IMR-90 (cell line): ENCODE results near the gene KCNQ2. TPM values are rescaled to one million over a fixed set of nuclear protein-coding genes. Genes with fewer than 3 reads are reported as not detected.

Experiments
- ATAC-seq: fragments of 200-7000 bp; cut with Tn5 transposase; 2 replicates; pipeline ENCODE4 v1.9.1; 2020; ENCODE audit warnings: low read depth, mild to moderate bottlenecking, moderate library complexity
- BruUV-seq: library from RNA; stranded (reverse); fragments of 400-500 nt; replicated peaks from 2 replicates; lab custom pipeline; 2021; lab: Mats Ljungman, UMichigan
- CTCF ChIA-PET: fragments of 300-600 bp; formaldehyde crosslinking; extraction: SDS; loops from one replicate; lab custom pipeline; 2021; ENCODE audit warnings: antibody characterized with exemption; lab: Yijun Ruan, JAX
- POLR2A ChIA-PET: fragments of 300-600 bp; sonication (Branson Sonifier 250); formaldehyde crosslinking; loops from one replicate; lab custom pipeline; 2022; ENCODE audit warnings: antibody characterized with exemption; ENCODE audit not compliant: unreplicated experiment; lab: Charles Lee
- DNase-seq: peaks from one replicate; pipeline ENCODE4 v3.0.0; 2013
- H2AFZ ChIP-seq: replicated peaks from 2 replicates; pipeline ENCODE3; 2013; ENCODE audit warnings: low read length, mild to moderate bottlenecking; ENCODE audit not compliant: poor library complexity
- H2AK5ac ChIP-seq: 2 replicates; pipeline ENCODE4 v1.6.1; 2013; ENCODE audit warnings: low read depth, low read length, inconsistent platforms
- H2AK9ac ChIP-seq: replicated peaks from 2 replicates; pipeline ENCODE3; 2013; ENCODE audit warnings: mild to moderate bottlenecking, low read depth, low read length, moderate library complexity; ENCODE audit not compliant: poor library complexity
- H2BK120ac ChIP-seq: 2 replicates; pipeline ENCODE4 v1.6.1; 2013; ENCODE audit warnings: low read depth, low read length, inconsistent platforms
- H2BK15ac ChIP-seq: 3 replicates; pipeline ENCODE4 v1.6.1; 2013; ENCODE audit warnings: low read depth, low read length, inconsistent platforms
- H2BK20ac ChIP-seq: 2 replicates; pipeline ENCODE4 v1.6.1; 2013; ENCODE audit warnings: low read depth, mild to moderate bottlenecking, inconsistent platforms, low read length, moderate library complexity
- H2BK5ac ChIP-seq: 2 replicates; pipeline ENCODE4 v1.6.1; 2013; ENCODE audit warnings: mild to moderate bottlenecking, low read depth, low read length, inconsistent platforms; ENCODE audit not compliant: poor library complexity, severe bottlenecking
- H3K14ac ChIP-seq: replicated peaks from 2 replicates; pipeline ENCODE4 v1.6.1; 2013; ENCODE audit warnings: low read depth, low read length, inconsistent platforms
- H3K18ac ChIP-seq: 2 replicates; pipeline ENCODE4 v1.6.1; 2013; ENCODE audit warnings: low read depth, low read length, control low read depth
- H3K23ac ChIP-seq: 2 replicates; pipeline ENCODE4 v1.6.1; 2013; ENCODE audit warnings: low read depth, low read length, inconsistent platforms
- H3K27ac ChIP-seq: 2 replicates; pipeline ENCODE4 v1.5.1; 2013; ENCODE audit warnings: mild to moderate bottlenecking, control low read depth, low read length; ENCODE audit not compliant: insufficient read depth
- H3K27me3 ChIP-seq: 2 replicates; pipeline ENCODE4 v1.6.1; 2013; ENCODE audit warnings: low read length; ENCODE audit not compliant: control insufficient read depth, insufficient read depth
- H3K36me3 ChIP-seq: 2 replicates; pipeline ENCODE4 v1.6.1; 2013; ENCODE audit warnings: low read length, mixed read lengths; ENCODE audit not compliant: control insufficient read depth, insufficient read depth
- H3K4ac ChIP-seq: 2 replicates; pipeline ENCODE4 v1.6.1; 2013; ENCODE audit warnings: low read depth, low read length, inconsistent platforms
- H3K4me1 ChIP-seq: 2 replicates; pipeline ENCODE4 v1.6.1; 2013; ENCODE audit warnings: low read length, mixed read lengths; ENCODE audit not compliant: control insufficient read depth, insufficient read depth
- H3K4me2 ChIP-seq: 2 replicates; pipeline ENCODE4 v1.6.1; 2013; ENCODE audit warnings: low read depth, mild to moderate bottlenecking, control low read depth, low read length, moderate library complexity
- H3K4me3 ChIP-seq: 2 replicates; pipeline ENCODE4 v1.5.1; 2013; ENCODE audit warnings: low read depth, mild to moderate bottlenecking, control low read depth, low read length, moderate library complexity; ENCODE audit not compliant: insufficient read depth
- H3K56ac ChIP-seq: 2 replicates; pipeline ENCODE4 v1.6.1; 2013; ENCODE audit warnings: low read length, inconsistent platforms; ENCODE audit not compliant: insufficient read depth; ENCODE audit errors: extremely low read depth
- H3K79me1 ChIP-seq, 2 experiments: 2 replicates each; pipeline ENCODE4 v1.6.1; 2013; ENCODE audit warnings: low read length in 2 of 2, inconsistent platforms in 1 of 2, low read depth in 1 of 2
- H3K9ac ChIP-seq: 2 replicates; pipeline ENCODE4 v1.6.1; 2013; ENCODE audit warnings: low read depth, low read length, control low read depth
- H3K9me1 ChIP-seq: 2 replicates; pipeline ENCODE4 v1.6.1; 2013; ENCODE audit warnings: low read length, inconsistent platforms; ENCODE audit not compliant: insufficient read depth
- H3K9me3 ChIP-seq: 2 replicates; pipeline ENCODE4 v1.6.1; 2013; ENCODE audit warnings: low read length; ENCODE audit not compliant: control insufficient read depth, insufficient read depth
- H4K20me1 ChIP-seq: 2 replicates; pipeline ENCODE4 v1.6.1; 2013; ENCODE audit warnings: low read length, inconsistent platforms; ENCODE audit not compliant: insufficient read depth
- H4K5ac ChIP-seq: 2 replicates; pipeline ENCODE4 v1.6.1; 2013; ENCODE audit warnings: mild to moderate bottlenecking, low read depth, low read length, control low read depth
- H4K8ac ChIP-seq, 2 experiments: 2 replicates each; pipeline ENCODE4 v1.6.1; 2013; ENCODE audit warnings: low read depth in 2 of 2, low read length in 2 of 2, control low read depth in 1 of 2, inconsistent platforms in 1 of 2
- H4K91ac ChIP-seq: 2 replicates; pipeline ENCODE4 v1.6.1; 2013; ENCODE audit warnings: low read depth, low read length, inconsistent platforms; ENCODE audit not compliant: insufficient read depth
- BHLHE40 ChIP-seq: fragments of 150-350 bp; IDR thresholded peaks from 2 replicates; pipeline ENCODE4 v1.6.1; 2016; ENCODE audit warnings: mild to moderate bottlenecking, low read depth, low read length
- CEBPB ChIP-seq: IDR thresholded peaks from 2 replicates; pipeline ENCODE4 v1.6.1; 2012; ENCODE audit warnings: low read depth, low read length, improper control_type of control experiment
- CTCF ChIP-seq: conservative IDR thresholded peaks from 2 replicates; pipeline ENCODE4 v1.5.1; 2012; ENCODE audit warnings: mild to moderate bottlenecking, low read depth, low read length, improper control_type of control experiment
- FOS ChIP-seq: fragments of 150-350 bp; IDR thresholded peaks from 2 replicates; pipeline ENCODE4 v1.6.1; 2016; ENCODE audit warnings: low read depth, low read length
- MAFK ChIP-seq: IDR thresholded peaks from 2 replicates; pipeline ENCODE4 v1.6.1; 2012; ENCODE audit warnings: low read depth, low read length, improper control_type of control experiment
- POLR2A ChIP-seq: IDR thresholded peaks from 2 replicates; pipeline ENCODE4 v1.6.1; 2012; ENCODE audit warnings: mild to moderate bottlenecking, low read depth, low read length
- RAD21 ChIP-seq: IDR thresholded peaks from 2 replicates; pipeline ENCODE4 v1.6.1; 2012; ENCODE audit warnings: low read length, improper control_type of control experiment
- SMC3 ChIP-seq: fragments of 150-350 bp; IDR thresholded peaks from 2 replicates; pipeline ENCODE4 v1.6.1; 2016; ENCODE audit warnings: low read depth, mild to moderate bottlenecking, antibody characterized with exemption, low read length, moderate library complexity
- USF2 ChIP-seq: fragments of 150-350 bp; IDR thresholded peaks from 2 replicates; pipeline ENCODE4 v1.6.1; 2017; ENCODE audit warnings: mild to moderate bottlenecking, antibody characterized with exemption, low read length, low read depth
- WGBS, 2 experiments: methylation state at CpG; one replicate each; pipeline versions ENCODE4 v1.1.5 to v1.1.7; 2013; ENCODE audit warnings: missing lambda C conversion rate in 2 of 2; ENCODE audit not compliant: insufficient read length in 1 of 2; ENCODE audit errors: extremely low coverage in 2 of 2; 5-methylcytosine and 5-hydroxymethylcytosine counted together
- dilution Hi-C: fragments of 300-500 bp; cut with HindIII; formaldehyde crosslinking; loops from one replicate; pipeline ENCODE4 v1.14.3; 2018; ENCODE audit warnings: low sequenced_read_pairs; ENCODE audit not compliant: unreplicated experiment
- in situ Hi-C: fragments of 300-500 bp; cut with MboI; formaldehyde crosslinking; loops from 3 replicates; pipeline ENCODE4 v1.14.3; 2019; ENCODE audit warnings: low sequenced_read_pairs, inconsistent platforms, mixed read lengths
- intact Hi-C: fragments of 100-400 bp; cut with micrococcal nuclease; formaldehyde crosslinking; loops from 2 replicates; pipeline ENCODE4 v1.10.0; 2022
- polyA plus RNA-seq, 3 experiments: library from polyadenylated mRNA; depleted of rRNA; stranded (reverse); fragments of >200 nt; gene quantifications; 2 replicates each; pipeline ENCODE4 v1.2.3, GENCODE V29; 2012; ENCODE audit warnings: low replicate concordance in 1 of 3
- total RNA-seq: library from RNA; depleted of rRNA; stranded (reverse); fragments of >200 nt; gene quantifications from 2 replicates; pipeline ENCODE4 v1.2.3, GENCODE V29; 2012

KCNQ2 gene
- total and polyA plus RNA-seq, 2 of the 4 experiments (the other 2 are of a cell fraction): 0.02 TPM; not detected in 1

GRCh38 chr20:63361519-63362435 lies 110.7 kb downstream of the KCNQ2 start:
- no TSS peak for BruUV-seq
- no peak for ATAC-seq
- no peak overlapping the region for H4K8ac ChIP-seq

More at GRCh38 chr20:63361519-63362435, 110.7 kb downstream of the KCNQ2 start:
- Histone ChIP-seq H3K36me3 (no peaks in the 10 kb centered on the region), H4K5ac (no peak overlapping the region), H4K20me1 (no peaks in the 10 kb centered on the region), H3K4me2 (no peak overlapping the region), H2AK5ac (no peak overlapping the region), H2BK15ac (no peak overlapping the region), H4K91ac (no peak overlapping the region), H3K9me1 (no peaks in the 10 kb centered on the region), H3K23ac (no peak overlapping the region), H2AK9ac (no peak overlapping the region), H2BK5ac (no peak overlapping the region), H3K4me3 (no peak overlapping the region), H3K27ac (no peak overlapping the region), H3K4me1 (no peaks in the 10 kb centered on the region), H3K14ac (no peak overlapping the region), H3K18ac (no peak overlapping the region), H3K56ac (no peak overlapping the region), H2BK20ac (no peak overlapping the region), H3K79me1 (no peaks in the 10 kb centered on the region), H3K9me3 (no peaks in the 10 kb centered on the region), H2BK120ac (no peak overlapping the region), H3K9ac (no peak overlapping the region), H2AFZ (peak overlapping the region; percentile 21), H3K27me3 (peaks cover 39% of the 10 kb centered on the region), H3K4ac (no peak overlapping the region)
- dilution Hi-C loops (no loop called here), intact Hi-C loops (no loop called here), in situ Hi-C loops (no loop called here)
- DNase-seq: no peak
- POLR2A ChIA-PET: no interaction called here
- TF ChIP-seq CTCF: no peak
- TF ChIP-seq RAD21: no peak
- no peak for TF ChIP-seq BHLHE40
- no peak for TF ChIP-seq CEBPB
- TF ChIP-seq FOS: no peak
- TF ChIP-seq MAFK: no peak
- TF ChIP-seq SMC3: no peak
- no peak for TF ChIP-seq POLR2A
- TF ChIP-seq USF2: no peak
- CTCF ChIA-PET: no interaction called here
- 6% methylated on average over 16 of the region's 50 CpGs; no CpG with 5 or more reads in 1 of the 2 experiments for WGBS, 2 experiments
